Measurements from ENCODE around the gene CXCL12. TPM values are rescaled to one million over a fixed set of nuclear protein-coding genes. Genes with fewer than 3 reads are reported as not detected.

CXCL12 gene
- total and polyA plus RNA-seq, 4 donors, result 23.8 to 66.3 (median 41.8) TPM

DNA sequence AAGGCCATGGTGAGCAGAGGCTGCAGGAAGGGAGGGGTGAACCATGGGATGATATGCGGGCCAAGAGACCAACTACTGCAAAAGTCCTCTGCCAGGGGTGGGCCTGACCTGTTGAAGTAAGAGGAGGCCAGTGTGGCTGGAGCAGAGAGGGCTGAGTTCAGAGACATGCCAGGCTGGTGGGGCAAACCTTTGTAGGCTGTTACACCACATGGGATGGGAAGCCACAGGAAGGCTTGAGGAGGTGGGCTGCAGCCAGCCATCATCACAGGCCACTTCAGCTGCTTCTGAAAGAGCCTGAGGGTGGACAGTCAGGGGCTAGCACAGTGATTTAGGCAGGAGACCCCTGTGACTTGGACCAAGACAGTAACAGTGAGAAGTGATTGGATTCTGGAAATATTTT, 20.3 kb downstream of the CXCL12 start:
- no peak overlapping the region for H3K9ac ChIP-seq (ENCODE audit: low read depth in 1 of 2, low read length in 2 of 2)
- 92% methylated on average over 1 of the region's 1 CpG for WGBS
- no peaks in the 10 kb centered on the region for H3K4me1 ChIP-seq (ENCODE audit: control insufficient read depth in 4 of 4, insufficient read depth in 4 of 4, low read length in 3 of 4)
- H3K27ac ChIP-seq (ENCODE audit: low read depth in 1 of 2, low read length in 2 of 2), result no peak overlapping the region
- no peak for DNase-seq (ENCODE audit: low spot score)
- H3K4me3 ChIP-seq (ENCODE audit: low read depth in 1 of 3, low read length in 3 of 3), result no peak overlapping the region
- no peaks in the 10 kb centered on the region for H3K36me3 ChIP-seq (ENCODE audit: control insufficient read depth in 4 of 4, insufficient read depth in 3 of 4, low read depth in 1 of 4, low read length in 3 of 4)
- TF ChIP-seq FOXA2 (IDR thresholded peaks at IDR 0.05), result no peak
- no peak for TF ChIP-seq EGR1 (IDR thresholded peaks at IDR 0.05; ENCODE audit: low read depth in 2 of 2)
- TF ChIP-seq, protein P1, sequence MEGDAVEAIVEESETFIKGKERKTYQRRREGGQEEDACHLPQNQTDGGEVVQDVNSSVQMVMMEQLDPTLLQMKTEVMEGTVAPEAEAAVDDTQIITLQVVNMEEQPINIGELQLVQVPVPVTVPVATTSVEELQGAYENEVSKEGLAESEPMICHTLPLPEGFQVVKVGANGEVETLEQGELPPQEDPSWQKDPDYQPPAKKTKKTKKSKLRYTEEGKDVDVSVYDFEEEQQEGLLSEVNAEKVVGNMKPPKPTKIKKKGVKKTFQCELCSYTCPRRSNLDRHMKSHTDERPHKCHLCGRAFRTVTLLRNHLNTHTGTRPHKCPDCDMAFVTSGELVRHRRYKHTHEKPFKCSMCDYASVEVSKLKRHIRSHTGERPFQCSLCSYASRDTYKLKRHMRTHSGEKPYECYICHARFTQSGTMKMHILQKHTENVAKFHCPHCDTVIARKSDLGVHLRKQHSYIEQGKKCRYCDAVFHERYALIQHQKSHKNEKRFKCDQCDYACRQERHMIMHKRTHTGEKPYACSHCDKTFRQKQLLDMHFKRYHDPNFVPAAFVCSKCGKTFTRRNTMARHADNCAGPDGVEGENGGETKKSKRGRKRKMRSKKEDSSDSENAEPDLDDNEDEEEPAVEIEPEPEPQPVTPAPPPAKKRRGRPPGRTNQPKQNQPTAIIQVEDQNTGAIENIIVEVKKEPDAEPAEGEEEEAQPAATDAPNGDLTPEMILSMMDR (IDR thresholded peaks at IDR 0.05; ENCODE audit: low read depth, low read length, missing input control), result no peak
- TF ChIP-seq, protein P2, sequence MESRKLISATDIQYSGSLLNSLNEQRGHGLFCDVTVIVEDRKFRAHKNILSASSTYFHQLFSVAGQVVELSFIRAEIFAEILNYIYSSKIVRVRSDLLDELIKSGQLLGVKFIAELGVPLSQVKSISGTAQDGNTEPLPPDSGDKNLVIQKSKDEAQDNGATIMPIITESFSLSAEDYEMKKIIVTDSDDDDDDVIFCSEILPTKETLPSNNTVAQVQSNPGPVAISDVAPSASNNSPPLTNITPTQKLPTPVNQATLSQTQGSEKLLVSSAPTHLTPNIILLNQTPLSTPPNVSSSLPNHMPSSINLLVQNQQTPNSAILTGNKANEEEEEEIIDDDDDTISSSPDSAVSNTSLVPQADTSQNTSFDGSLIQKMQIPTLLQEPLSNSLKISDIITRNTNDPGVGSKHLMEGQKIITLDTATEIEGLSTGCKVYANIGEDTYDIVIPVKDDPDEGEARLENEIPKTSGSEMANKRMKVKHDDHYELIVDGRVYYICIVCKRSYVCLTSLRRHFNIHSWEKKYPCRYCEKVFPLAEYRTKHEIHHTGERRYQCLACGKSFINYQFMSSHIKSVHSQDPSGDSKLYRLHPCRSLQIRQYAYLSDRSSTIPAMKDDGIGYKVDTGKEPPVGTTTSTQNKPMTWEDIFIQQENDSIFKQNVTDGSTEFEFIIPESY (IDR thresholded peaks at IDR 0.05), result no peak
- no peak for TF ChIP-seq HNF4G (IDR thresholded peaks at IDR 0.05)
- no peak for TF ChIP-seq JUND (IDR thresholded peaks at IDR 0.05)
- TF ChIP-seq, protein P3, sequence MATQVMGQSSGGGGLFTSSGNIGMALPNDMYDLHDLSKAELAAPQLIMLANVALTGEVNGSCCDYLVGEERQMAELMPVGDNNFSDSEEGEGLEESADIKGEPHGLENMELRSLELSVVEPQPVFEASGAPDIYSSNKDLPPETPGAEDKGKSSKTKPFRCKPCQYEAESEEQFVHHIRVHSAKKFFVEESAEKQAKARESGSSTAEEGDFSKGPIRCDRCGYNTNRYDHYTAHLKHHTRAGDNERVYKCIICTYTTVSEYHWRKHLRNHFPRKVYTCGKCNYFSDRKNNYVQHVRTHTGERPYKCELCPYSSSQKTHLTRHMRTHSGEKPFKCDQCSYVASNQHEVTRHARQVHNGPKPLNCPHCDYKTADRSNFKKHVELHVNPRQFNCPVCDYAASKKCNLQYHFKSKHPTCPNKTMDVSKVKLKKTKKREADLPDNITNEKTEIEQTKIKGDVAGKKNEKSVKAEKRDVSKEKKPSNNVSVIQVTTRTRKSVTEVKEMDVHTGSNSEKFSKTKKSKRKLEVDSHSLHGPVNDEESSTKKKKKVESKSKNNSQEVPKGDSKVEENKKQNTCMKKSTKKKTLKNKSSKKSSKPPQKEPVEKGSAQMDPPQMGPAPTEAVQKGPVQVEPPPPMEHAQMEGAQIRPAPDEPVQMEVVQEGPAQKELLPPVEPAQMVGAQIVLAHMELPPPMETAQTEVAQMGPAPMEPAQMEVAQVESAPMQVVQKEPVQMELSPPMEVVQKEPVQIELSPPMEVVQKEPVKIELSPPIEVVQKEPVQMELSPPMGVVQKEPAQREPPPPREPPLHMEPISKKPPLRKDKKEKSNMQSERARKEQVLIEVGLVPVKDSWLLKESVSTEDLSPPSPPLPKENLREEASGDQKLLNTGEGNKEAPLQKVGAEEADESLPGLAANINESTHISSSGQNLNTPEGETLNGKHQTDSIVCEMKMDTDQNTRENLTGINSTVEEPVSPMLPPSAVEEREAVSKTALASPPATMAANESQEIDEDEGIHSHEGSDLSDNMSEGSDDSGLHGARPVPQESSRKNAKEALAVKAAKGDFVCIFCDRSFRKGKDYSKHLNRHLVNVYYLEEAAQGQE (IDR thresholded peaks at IDR 0.05), result no peak
- TF ChIP-seq HNF4A (conservative IDR thresholded peaks at IDR 0.05), result no peak
- TF ChIP-seq RXRA (IDR thresholded peaks at IDR 0.05), result no peak
- no peak for TF ChIP-seq YY1 (IDR thresholded peaks at IDR 0.05)
- TF ChIP-seq FOXA1 (IDR thresholded peaks at IDR 0.05), result no peak
- TF ChIP-seq SP1 (IDR thresholded peaks at IDR 0.05), result no peak
- no peaks in the 10 kb centered on the region for H3K27me3 ChIP-seq (ENCODE audit: control insufficient read depth in 4 of 4, insufficient read depth in 4 of 4, low read length in 3 of 4)
- no peaks in the 10 kb centered on the region for H3K9me3 ChIP-seq (ENCODE audit: control insufficient read depth in 4 of 4, low read length in 3 of 4)

DNA sequence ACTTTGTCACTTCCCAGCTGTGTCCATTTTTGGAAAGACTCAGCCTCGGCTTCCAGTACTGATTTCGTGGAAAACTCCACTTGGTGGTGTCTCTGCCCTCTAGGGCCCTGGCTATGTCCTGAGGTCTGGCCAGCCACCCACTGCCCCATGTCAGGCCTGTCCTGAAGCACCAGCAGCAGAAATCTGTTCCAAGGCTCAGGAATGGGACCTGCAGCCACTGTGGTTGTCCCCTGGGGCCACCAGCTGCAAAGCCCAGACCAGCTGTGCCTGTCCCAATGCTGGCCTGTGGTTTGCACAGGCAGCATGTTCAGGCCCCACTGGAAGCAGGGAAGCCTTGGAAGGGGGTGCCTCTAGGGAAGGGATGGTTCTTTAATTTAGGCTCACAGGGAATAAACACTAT, 21.2 kb downstream of the CXCL12 start:
- Histone ChIP-seq H3K4me3 (ENCODE audit: low read depth in 1 of 3, low read length in 3 of 3) (no peak overlapping the region), H3K4me1 (ENCODE audit: control insufficient read depth in 4 of 4, insufficient read depth in 4 of 4, low read length in 3 of 4) (no peaks in the 10 kb centered on the region), H3K9me3 (ENCODE audit: control insufficient read depth in 4 of 4, low read length in 3 of 4) (no peaks in the 10 kb centered on the region), H3K27ac (ENCODE audit: low read depth in 1 of 2, low read length in 2 of 2) (no peak overlapping the region), H3K27me3 (ENCODE audit: control insufficient read depth in 4 of 4, insufficient read depth in 4 of 4, low read length in 3 of 4) (no peaks in the 10 kb centered on the region), H3K36me3 (ENCODE audit: control insufficient read depth in 4 of 4, insufficient read depth in 3 of 4, low read depth in 1 of 4, low read length in 3 of 4) (no peaks in the 10 kb centered on the region), H3K9ac (ENCODE audit: low read depth in 1 of 2, low read length in 2 of 2) (no peak overlapping the region)
- 94% methylated on average over 2 of the region's 2 CpGs for WGBS
- TF ChIP-seq GABPA (IDR thresholded peaks at IDR 0.05 in 1 of 2, conservative IDR thresholded peaks at IDR 0.05 in 1 of 2), result no peak
- TF ChIP-seq, protein P2 (IDR thresholded peaks at IDR 0.05), result no peak
- no peak for TF ChIP-seq EGR1 (IDR thresholded peaks at IDR 0.05; ENCODE audit: low read depth in 2 of 2)
- TF ChIP-seq HNF4A (conservative IDR thresholded peaks at IDR 0.05), result no peak
- TF ChIP-seq SP1 (IDR thresholded peaks at IDR 0.05), result no peak
- TF ChIP-seq HNF4G (IDR thresholded peaks at IDR 0.05), result no peak
- TF ChIP-seq RAD21 (IDR thresholded peaks at IDR 0.05), result no peak
- DNase-seq (ENCODE audit: low spot score), result no peak
